HG03457 (cell line): ENCODE measurements around the gene SLC3A2.

Experiments
- ATAC-seq: cut with Tn5 transposase; IDR thresholded peaks from one replicate; pipeline ENCODE4 v1.9.1; 2021; ENCODE audit warnings: moderate number of reproducible peaks; ENCODE audit not compliant: unreplicated experiment

SLC3A2 gene

DNA sequence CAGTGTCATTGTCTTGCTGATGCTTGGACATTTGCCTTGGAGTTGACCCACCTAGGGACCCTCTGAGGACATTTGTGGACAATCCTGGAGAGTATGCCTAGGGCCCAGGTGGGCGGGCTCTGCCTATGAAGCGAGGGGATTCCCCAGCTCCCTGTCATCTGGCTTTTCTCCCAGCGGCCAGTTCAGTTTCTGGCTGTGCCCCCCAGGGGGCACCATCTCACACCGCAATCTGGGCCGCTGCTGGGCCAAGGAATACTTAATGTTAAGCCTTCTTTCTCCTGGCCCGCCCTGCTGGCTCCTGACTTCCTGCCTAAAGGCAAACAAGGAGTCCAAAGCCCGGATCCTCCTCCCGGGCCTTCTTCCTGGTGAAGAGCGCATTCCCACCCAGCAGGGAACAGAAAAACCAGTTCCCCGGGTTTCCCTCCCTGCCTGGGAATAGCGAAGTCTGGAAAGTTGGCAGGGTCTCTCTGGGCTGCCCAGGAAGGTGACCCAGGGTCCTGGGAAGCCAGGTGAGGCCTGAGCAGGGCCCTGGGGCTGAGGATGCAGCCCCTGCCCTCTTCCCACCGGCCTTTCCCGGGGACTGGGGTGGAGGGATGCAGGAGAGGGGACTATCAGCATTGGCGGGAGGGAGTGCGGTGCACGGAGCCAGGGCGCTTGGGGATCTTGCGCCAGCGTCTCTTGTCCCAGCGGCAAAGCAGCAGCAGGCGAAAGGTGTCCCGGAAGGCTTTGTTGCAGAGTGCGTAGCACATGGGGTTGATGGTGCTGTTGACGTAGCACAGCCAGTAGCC is 28.6 kb downstream of the SLC3A2 start:
- no peak for ATAC-seq

DNA sequence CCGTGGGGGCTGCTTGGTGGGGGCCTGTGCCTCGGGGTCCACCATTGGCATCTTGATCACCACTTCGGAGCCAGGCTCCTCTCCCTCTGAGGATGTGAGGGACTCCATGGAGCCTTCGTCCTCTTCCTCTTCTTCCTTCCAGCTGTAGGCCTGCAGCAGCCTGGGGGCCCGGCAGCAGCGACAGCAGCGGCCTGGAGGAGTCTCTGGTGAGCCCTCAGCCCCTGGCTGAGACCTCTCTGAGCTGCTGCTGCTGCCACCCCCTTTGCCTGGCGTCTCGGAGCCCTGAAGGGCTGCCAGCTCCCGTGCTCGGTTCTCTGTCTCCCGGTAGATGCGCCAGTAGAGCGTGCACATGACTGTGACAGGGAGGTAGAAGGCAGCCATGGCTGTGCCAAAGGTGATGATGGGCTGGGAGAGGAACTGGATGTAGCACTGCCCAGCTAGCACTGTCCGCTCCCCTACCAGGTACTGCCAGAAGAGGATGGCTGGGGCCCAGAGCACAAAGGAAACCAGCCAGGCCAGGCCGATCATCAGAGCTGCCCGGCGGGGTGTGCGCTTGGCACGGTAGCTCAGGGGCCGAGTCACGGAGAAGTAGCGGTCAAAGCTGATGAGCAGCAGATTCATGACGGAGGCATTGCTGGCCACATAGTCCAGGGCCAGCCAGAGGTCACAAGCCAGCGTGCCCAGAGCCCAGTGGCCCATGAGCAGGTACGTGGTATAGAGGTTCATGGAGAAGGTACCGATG is 29.6 kb downstream of the SLC3A2 start:
- ATAC-seq = no peak

- no peak for ATAC-seq
These were observed 30.7 kb downstream of the SLC3A2 start for GRCh38 chr11:62911137-62912130.

- no peak for ATAC-seq
These were observed 31.6 kb downstream of the SLC3A2 start for GRCh38 chr11:62912268-62912667.

- ATAC-seq = no peak
These were observed 33.7 kb downstream of the SLC3A2 start for GRCh38 chr11:62914416-62914815.

DNA sequence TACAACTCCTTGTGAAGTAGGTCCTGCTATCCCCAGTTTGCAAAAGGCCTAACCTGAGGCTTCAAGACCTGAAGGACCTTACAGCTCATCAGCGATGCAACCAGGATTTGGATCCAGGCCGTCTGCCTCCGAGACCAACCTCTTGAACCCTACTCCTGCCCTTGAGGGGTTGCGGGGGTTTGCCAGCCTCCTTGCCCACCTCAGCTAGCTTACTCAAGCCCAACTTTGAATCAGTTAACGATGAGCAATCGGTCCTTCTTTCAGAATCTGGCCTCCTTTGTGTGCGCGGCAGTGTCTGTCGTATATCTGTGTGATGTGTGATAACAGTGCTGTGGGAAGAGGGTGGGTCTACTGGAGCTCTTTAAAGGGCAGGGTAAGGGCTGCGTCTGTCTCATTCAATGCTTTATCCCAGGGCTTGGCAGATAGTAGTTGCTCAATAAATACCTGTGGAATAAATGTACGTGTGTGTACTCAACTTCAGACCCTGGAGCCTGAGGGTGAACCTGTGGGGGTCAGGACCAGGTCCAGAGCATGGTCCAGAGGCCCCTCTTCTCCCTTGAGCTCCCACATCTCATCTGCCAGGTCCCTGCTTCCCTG is 37.3 kb downstream of the SLC3A2 start:
- ATAC-seq = no peak

DNA sequence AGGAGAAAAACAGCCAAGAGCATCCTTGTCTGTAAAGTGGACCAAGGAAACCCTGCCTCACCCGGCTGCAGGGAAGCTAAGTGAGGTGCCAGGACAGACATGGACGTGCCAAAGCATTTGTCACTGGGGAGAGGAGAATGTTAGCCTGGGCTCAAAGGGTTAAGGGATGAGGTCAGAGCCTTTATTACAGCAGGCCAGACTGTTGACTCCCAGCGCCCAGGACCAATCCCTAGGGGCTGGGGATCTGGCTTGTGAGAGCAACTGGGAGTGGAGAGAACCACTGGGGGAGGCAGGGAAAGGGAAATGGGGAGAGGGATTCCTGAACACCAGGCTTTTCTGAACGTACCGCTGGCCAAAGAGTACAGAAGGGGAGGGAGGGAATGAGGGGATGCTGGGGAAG is 37.8 kb downstream of the SLC3A2 start:
- ATAC-seq = no peak

DNA sequence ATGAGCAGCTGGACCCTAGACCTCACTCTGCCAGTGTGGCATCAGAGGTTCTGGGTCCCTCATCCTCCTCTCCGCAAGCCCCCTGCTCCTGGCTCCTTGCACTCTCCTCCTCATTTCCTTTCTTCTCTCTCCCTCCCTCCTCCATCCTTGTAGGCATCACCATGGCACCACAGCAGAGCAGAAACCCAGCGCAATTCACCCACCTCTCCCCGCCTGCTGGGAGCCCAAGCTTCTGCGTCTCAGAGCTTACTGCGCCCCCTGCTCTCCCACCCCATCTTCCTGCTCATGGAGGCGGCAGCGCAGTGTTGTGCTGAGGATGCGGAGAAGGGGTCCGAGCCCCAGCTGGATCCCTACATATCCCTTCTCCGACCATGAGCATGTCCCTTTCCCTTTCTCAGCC is 38.8 kb downstream of the SLC3A2 start:
- no peak for ATAC-seq

DNA sequence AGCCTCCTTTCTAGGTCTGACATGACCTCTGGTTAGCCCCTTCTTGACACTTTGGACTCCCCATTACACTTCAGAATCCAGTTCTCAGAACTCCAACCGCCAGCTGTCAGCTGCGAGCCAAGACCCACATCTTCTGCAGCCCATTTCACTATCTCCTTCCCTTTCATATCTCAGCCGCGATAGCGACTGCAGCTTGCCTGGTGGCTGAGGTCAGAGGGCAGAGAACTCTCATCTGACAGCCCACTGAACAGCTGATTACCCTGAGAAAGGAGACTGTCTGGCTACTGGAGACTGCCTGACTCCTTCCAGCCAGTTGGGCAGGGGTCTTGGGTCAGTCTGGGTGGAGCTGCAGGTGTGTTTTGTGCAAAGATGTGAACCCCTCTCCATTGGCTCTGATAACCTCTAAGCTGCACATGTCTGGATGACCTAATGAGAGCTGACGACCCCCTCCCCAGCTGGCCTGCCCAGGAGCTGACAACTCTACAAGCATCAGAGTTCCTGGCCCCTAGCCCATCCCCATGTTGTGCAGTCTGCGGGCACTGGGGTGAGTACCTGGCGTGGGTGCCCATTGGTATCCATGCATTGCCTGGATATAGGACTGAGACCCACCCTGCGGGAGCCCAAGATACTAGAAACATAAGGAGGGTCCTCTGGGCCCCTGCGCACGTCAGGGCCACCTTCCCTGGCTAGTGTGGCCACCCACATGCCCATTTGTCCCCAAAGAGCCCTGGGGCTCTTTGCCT is 39.4 kb downstream of the SLC3A2 start:
- no peak for ATAC-seq

DNA sequence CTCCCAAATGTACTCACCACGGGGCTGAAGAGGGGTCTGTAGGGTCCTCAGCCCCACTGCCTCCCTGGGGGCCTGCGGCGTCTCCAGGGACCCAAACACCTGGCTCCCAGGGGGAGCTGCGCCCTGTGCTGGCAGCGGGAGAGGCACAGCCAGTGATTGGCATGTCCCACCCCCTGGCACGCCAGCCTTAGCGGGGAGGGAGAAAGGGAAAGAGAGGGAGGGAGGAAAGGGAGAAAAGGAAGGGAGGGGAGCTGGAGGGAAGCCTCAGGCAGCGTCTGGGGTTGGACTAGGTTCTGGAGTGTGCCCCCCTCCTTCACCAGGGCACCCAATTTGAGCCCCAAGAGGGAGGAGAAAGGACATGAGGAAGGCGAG is 40.5 kb downstream of the SLC3A2 start, which contains the start of gene CHRM1:
TSS of gene CHRM1 (minus strand) at position 163 of the 372 bp plus-strand sequence. CDS start 10,263 bp downstream, outside the sequence.
- ATAC-seq = no peak

GRCh38 chr11:62921573-62922188 is 41.0 kb downstream of the SLC3A2 start:
- ATAC-seq = no peak

DNA sequence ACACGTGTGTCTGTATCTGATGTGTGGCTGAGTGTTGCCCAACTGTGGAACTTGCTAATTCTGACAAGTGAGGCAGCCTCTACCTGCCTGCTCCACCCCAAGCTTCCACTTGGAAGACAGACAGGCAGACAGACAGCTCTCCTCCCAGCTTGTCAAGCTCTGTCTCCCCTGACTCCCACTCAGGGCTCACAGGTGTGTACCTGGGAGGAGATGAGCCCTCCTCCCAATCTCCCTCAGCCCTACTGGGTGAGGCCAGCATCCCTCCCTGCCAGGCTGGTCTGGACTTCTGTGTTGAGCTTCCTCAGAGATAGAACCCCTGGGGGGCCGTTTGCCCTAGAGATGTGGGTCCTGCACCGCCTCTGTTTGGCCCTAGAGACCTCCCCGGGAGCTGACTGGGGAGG is 41.5 kb downstream of the SLC3A2 start:
- ATAC-seq = no peak

- no peak for ATAC-seq
These were observed 42.1 kb downstream of the SLC3A2 start for GRCh38 chr11:62922653-62923431.

DNA sequence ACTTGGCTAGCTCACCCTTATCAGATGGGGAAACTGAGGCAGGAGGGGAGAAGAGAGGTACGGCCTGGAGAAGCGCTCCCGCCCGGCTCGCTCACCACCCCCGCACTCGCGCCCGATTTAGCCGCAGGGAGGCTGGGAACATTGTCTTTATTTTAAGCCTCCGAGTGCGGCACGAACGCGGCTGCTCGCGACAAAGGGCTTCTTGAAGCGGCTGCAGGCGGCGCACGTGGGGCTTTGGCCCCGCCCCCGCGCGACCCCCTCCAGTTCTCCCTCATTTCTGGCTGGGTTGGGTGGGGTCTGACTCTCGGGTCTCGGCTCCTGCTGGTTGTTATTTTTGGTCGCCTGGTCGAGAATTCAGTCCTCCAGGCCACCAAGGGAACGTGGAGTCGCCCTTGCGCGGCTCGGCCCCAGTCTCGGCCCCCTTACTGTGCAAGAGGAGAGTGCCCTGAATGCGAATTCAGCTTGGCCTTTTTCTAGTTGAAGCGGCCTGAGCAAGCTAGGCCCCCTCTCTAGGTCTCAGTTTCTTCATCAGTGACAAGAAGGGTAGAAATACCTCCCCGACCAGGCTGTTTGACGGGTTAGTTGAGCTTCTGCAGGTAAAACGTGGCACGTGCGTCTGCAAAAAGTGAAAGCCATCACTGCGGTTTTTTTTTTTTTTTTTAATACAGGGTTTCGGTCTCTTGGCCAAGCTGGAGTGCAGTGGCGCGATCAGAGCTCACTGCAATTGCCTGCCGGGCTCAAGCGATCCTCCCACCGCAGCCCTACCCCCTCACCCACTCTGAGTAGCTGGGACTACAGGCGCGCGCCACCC is 43.1 kb downstream of the SLC3A2 start:
- no peak for ATAC-seq

DNA sequence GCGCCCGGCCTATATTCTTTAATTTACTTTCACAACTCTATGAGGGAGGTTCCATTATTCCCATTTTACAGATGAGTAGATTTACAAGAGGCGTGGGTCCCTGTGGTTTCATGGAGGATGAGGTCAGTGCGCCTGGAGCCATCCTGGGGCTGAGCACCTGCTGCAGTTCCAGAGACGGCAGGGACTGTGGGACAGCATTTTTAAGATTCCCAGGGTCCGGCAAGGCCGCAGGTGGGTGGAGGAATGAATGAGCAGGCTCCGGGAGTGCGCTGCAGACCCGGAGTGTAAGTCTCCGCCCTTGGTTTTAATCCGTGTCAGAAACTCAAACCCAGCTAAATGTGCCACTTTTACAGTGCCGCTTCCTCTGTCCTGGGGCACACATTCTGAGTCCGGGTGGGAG is 44.6 kb downstream of the SLC3A2 start:
- ATAC-seq = no peak

GRCh38 chr11:62925745-62926679 is 45.3 kb downstream of the SLC3A2 start:
- ATAC-seq = no peak
